Esophagus squamous epithelium (tissue), 5 donors: ENCODE data around the gene EHBP1. TPM values are rescaled to one million over a fixed set of nuclear protein-coding genes. Genes with fewer than 3 reads are reported as not detected.

Experiments used
- DNase-seq: peaks from one replicate; lab custom pipeline; 2025; lab: John Stamatoyannopoulos, UW
- H3K27ac ChIP-seq, 4 donors: fragments of 200-600 bp; sonication (generic); one replicate each; pipeline ENCODE4 v1.5.1; 2016 to 2019; ENCODE audit warnings: mild to moderate bottlenecking in 1 of 4
- H3K27me3 ChIP-seq, 4 donors: fragments of 200-600 bp; sonication (generic); 1 replicate in 3 of 4; 2 replicates in 1 of 4; pipeline versions ENCODE4 v1.5.1 to v1.6.0; 2017 to 2021; ENCODE audit warnings: antibody characterized with exemption in 1 of 4
- H3K36me3 ChIP-seq, 3 donors: fragments of 200-600 bp; sonication (generic); one replicate each; pipeline ENCODE4 v1.5.1; 2016 to 2019
- H3K4me1 ChIP-seq, 3 donors: fragments of 200-600 bp; sonication (generic); one replicate each; pipeline ENCODE4 v1.5.1; 2017 to 2019
- H3K4me3 ChIP-seq, 4 donors: fragments of 200-600 bp; sonication (generic); 1 replicate in 3 of 4; 2 replicates in 1 of 4; pipeline ENCODE4 v1.5.1; 2016 to 2019; ENCODE audit warnings: mild to moderate bottlenecking in 2 of 4, moderate library complexity in 1 of 4
- H3K9me3 ChIP-seq, 3 donors: fragments of 200-600 bp; sonication (generic); one replicate each; pipeline ENCODE4 v1.5.1; 2016 to 2019
- CTCF ChIP-seq, 6 experiments: fragments of 450-650 bp in 4 of 6; fragments of 200-600 bp in 2 of 6; sonication (generic) in 2 of 6; IDR thresholded peaks; one replicate each; pipeline ENCODE4 v1.5.1; 2016 to 2019; ENCODE audit warnings: antibody characterized with exemption in 6 of 6, mild to moderate bottlenecking in 4 of 6, moderate library complexity in 4 of 6
- POLR2A ChIP-seq, 4 donors: fragments of 450-650 bp; IDR thresholded peaks; one replicate each; pipeline ENCODE4 v1.6.1; 2017; ENCODE audit warnings: antibody characterized with exemption in 4 of 4, mild to moderate bottlenecking in 4 of 4, moderate library complexity in 3 of 4
- WGBS, 2 donors: methylation state at CpG; one replicate each; pipeline ENCODE4 v1.1.5; 2018; 5-methylcytosine and 5-hydroxymethylcytosine counted together
- intact Hi-C: fragments of 100-400 bp; cut with DNase I; formaldehyde crosslinking; loops from one replicate; pipeline ENCODE4 v1.15.0; 2022
- total RNA-seq, 4 donors: library from RNA; depleted of rRNA; stranded (reverse); fragments of >200 nt; gene quantifications; one replicate each; pipeline ENCODE4 v1.1.0, GENCODE V29; 2016
- donor health status: DM: yes; HTN: yes; CAD: no.

The EHBP1 gene
- total RNA-seq: 100 to 1,000 TPM in 1 of 4 donors, 10 to 100 TPM in 3; 59.6 to 111 (median 77.9) TPM

- intact Hi-C loops: no loop called here
- 1 to 2% methylated on average over 18 to 23 of the region's 45 CpGs for WGBS, 2 donors
- no peaks in the 10 kb centered on the region for H3K9me3 ChIP-seq
- H3K4me1 ChIP-seq: peaks cover 8 to 54% (median 27%) of the 10 kb centered on the region in 3 donors
- no peaks in the 10 kb centered on the region for H3K27me3 ChIP-seq
- peak in 3 of 4 donors; percentile 33 to 83 (median 63) for TF ChIP-seq POLR2A (IDR thresholded peaks at IDR 0.05)
- TF ChIP-seq CTCF (IDR thresholded peaks at IDR 0.05): peak in 1 of 6 experiments; percentile 7
- DNase-seq: peak; percentile 99
- H3K36me3 ChIP-seq: peaks cover 0 to 4% (median 0%) of the 10 kb centered on the region in 3 donors
- peak within 1 kb of the TSS; percentile 94 to 98 (median 98) for H3K27ac ChIP-seq
- peak within 1 kb of the TSS; percentile 84 to 97 (median 90) for H3K4me3 ChIP-seq
Measured at GRCh38 chr2:62705007-62705829, at the start of gene EHBP1. Gene EHBP1 (plus strand): TSS chr2:62705713. CDS start chr2:62707192, 1,479 bp downstream.

DNA sequence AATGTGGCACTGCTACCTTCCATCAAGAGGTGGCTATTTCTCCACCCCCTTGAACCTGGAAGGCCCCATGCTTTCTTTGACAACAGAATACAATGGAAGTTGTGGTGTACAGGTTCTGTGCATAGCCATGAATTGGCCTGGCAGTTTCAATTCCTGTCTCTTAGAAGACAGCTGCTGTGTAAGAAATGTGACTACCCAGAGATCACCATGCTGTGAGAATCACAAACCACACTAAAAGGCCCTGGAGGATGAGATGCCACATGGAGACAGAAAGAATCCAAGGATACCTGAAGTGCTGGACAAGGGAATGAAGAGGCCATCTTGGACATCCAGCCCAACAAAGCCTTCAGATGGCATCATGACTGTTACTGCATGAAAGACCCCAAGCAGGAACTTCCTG lies 47.7 kb upstream of the EHBP1 start:
- no peaks in the 10 kb centered on the region for H3K36me3 ChIP-seq
- no peak overlapping the region for H3K4me3 ChIP-seq
- H3K27me3 ChIP-seq: no peaks in the 10 kb centered on the region
- intact Hi-C loops: no loop called here
- no peak for DNase-seq
- TF ChIP-seq POLR2A (IDR thresholded peaks at IDR 0.05): no peak
- no peak for TF ChIP-seq CTCF (IDR thresholded peaks at IDR 0.05)
- H3K9me3 ChIP-seq: no peaks in the 10 kb centered on the region
- no peak overlapping the region for H3K27ac ChIP-seq
- H3K4me1 ChIP-seq: peaks cover 18 to 77% (median 44%) of the 10 kb centered on the region in 3 donors

DNA sequence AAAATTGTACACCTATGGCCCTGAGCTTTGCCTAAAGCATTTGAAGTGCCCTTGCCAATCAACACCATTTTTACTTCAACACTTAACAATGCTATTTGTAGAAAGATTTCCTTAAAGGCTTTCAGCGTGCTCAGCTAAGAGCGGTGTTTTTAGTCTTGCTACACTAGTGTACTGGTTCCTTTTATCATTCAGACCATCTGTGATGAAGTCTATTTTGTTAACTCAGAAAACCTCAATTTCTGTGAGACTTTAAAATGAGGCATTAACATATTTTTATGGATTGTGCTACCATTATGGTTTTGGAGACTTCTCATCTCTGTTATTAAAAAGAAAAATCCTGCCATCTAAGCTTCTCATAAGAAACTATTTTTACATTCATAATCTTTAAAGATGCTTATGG lies 46.6 kb upstream of the EHBP1 start:
- Histone ChIP-seq H3K27ac (no peak overlapping the region), H3K27me3 (no peaks in the 10 kb centered on the region), H3K36me3 (no peaks in the 10 kb centered on the region), H3K4me3 (no peak overlapping the region), H3K9me3 (no peaks in the 10 kb centered on the region), H3K4me1 (peaks cover 18 to 81% (median 49%) of the 10 kb centered on the region in 3 donors)
- no peak for TF ChIP-seq CTCF (IDR thresholded peaks at IDR 0.05)
- no peak for TF ChIP-seq POLR2A (IDR thresholded peaks at IDR 0.05)
- intact Hi-C loops: no loop called here
- 94 to 95% methylated on average over 2 of the region's 2 CpGs for WGBS, 2 donors
- no peak for DNase-seq

GRCh38 chr2:62660087-62660486 lies 45.4 kb upstream of the EHBP1 start:
- H3K36me3 ChIP-seq: no peaks in the 10 kb centered on the region
- H3K4me3 ChIP-seq: peak overlapping the region in 2 of 4 donors; percentile 2 to 34
- H3K9me3 ChIP-seq: no peaks in the 10 kb centered on the region
- intact Hi-C loops: no loop called here
- no peak for TF ChIP-seq CTCF (IDR thresholded peaks at IDR 0.05)
- TF ChIP-seq POLR2A (IDR thresholded peaks at IDR 0.05): no peak
- peaks cover 18 to 81% (median 55%) of the 10 kb centered on the region in 3 donors for H3K4me1 ChIP-seq
- H3K27me3 ChIP-seq: no peaks in the 10 kb centered on the region
- DNase-seq: no peak
- 42 to 45% methylated on average over 2 of the region's 2 CpGs for WGBS, 2 donors
- peak overlapping the region; percentile 42 to 78 (median 58) for H3K27ac ChIP-seq

GRCh38 chr2:62660582-62661262 lies 44.8 kb upstream of the EHBP1 start:
- 42 to 44% methylated on average over 2 of the region's 2 CpGs for WGBS, 2 donors
- peaks cover 18 to 81% (median 54%) of the 10 kb centered on the region in 3 donors for H3K4me1 ChIP-seq
- no peak for DNase-seq
- peak overlapping the region; percentile 42 to 78 (median 63) for H3K27ac ChIP-seq
- H3K36me3 ChIP-seq: no peaks in the 10 kb centered on the region
- intact Hi-C loops: no loop called here
- H3K27me3 ChIP-seq: no peaks in the 10 kb centered on the region
- no peak for TF ChIP-seq CTCF (IDR thresholded peaks at IDR 0.05)
- no peaks in the 10 kb centered on the region for H3K9me3 ChIP-seq
- H3K4me3 ChIP-seq: no peak overlapping the region
